ENCODE data around the gene TOMM7. TPM values are rescaled to one million over a fixed set of nuclear protein-coding genes. Genes with fewer than 3 reads are reported as not detected.
A peak's percentile ranks its signal among the peaks of the same experiment; 100 is the strongest.

Gene TOMM7
- total and polyA plus RNA-seq, 9 of the 15 experiments (the other 6 are each of a cell fraction or from before 2014, with no cell fraction given) = 283 to 1,717 (median 638) TPM

- no peak for TF ChIP-seq ZNF134 (CRISPR knock-in tag; conservative IDR thresholded peaks at IDR 0.05)
- peak; percentile 51; the same call in 1 of the 2 replicates for TF ChIP-seq MGA (IDR thresholded peaks at IDR 0.05)
- TF ChIP-seq ZBTB40 (IDR thresholded peaks at IDR 0.05) = no peak
- TF ChIP-seq ZBTB40 (CRISPR knock-in tag; IDR thresholded peaks at IDR 0.05) = no peak
- no peak for TF ChIP-seq FOXP1 (CRISPR knock-in tag; IDR thresholded peaks at IDR 0.05)
Observed at GRCh38 chr7:22822486-22823141, at the start of gene TOMM7 (continued).

All from K562 (cell line).